ENCODE data around the gene SLC44A2.

DNA sequence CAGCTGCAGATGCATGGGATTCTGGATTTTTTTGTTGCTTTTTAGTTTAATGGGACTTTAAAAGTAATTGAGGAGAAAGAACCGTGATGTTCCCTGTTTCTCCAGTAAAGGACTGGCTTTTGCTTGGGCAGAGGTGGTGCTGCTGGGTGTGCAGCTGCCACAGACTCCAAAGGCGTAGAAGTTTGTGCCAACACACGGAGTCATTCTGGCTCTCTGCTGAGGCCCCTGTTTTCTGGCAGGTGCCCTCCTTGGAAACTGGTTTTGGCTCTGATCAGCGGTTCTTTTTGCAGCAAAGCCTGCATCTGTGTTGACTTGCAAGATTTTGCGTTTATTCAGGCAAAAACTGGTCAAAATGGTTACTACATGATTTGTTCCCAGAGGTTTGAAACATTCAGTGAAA lies 59.9 kb downstream of the SLC44A2 start:
- TF ChIP-seq EZH2 (IDR thresholded peaks at IDR 0.05; ENCODE audit: low read depth, unreplicated experiment) (no peak), EZH2phosphoT487 (IDR thresholded peaks at IDR 0.05; ENCODE audit: unreplicated experiment) (no peak), POLR2AphosphoS5 (IDR thresholded peaks at IDR 0.05; ENCODE audit: low read depth) (no peak), ZNF114 (CRISPR knock-in tag; IDR thresholded peaks at IDR 0.05) (no peak), REST (IDR thresholded peaks at IDR 0.05; ENCODE audit: unreplicated experiment) (no peak), JUNB (IDR thresholded peaks at IDR 0.05; ENCODE audit: unreplicated experiment) (no peak), ZNF331 (CRISPR knock-in tag; IDR thresholded peaks at IDR 0.05; ENCODE audit: low read depth) (no peak), CREB1 (CRISPR knock-in tag; IDR thresholded peaks at IDR 0.05; ENCODE audit: low read depth) (no peak), ZNF462 (CRISPR knock-in tag; IDR thresholded peaks at IDR 0.05) (no peak), NANOG (IDR thresholded peaks at IDR 0.05; ENCODE audit: borderline replicate concordance) (no peak), STAT1 (IDR thresholded peaks at IDR 0.05; ENCODE audit: unreplicated experiment) (no peak)
- TF ChIP-seq, protein P1, sequence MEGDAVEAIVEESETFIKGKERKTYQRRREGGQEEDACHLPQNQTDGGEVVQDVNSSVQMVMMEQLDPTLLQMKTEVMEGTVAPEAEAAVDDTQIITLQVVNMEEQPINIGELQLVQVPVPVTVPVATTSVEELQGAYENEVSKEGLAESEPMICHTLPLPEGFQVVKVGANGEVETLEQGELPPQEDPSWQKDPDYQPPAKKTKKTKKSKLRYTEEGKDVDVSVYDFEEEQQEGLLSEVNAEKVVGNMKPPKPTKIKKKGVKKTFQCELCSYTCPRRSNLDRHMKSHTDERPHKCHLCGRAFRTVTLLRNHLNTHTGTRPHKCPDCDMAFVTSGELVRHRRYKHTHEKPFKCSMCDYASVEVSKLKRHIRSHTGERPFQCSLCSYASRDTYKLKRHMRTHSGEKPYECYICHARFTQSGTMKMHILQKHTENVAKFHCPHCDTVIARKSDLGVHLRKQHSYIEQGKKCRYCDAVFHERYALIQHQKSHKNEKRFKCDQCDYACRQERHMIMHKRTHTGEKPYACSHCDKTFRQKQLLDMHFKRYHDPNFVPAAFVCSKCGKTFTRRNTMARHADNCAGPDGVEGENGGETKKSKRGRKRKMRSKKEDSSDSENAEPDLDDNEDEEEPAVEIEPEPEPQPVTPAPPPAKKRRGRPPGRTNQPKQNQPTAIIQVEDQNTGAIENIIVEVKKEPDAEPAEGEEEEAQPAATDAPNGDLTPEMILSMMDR (conservative IDR thresholded peaks at IDR 0.05; ENCODE audit: low read depth in 2 of 2), result no peak
- TF ChIP-seq, protein P2, sequence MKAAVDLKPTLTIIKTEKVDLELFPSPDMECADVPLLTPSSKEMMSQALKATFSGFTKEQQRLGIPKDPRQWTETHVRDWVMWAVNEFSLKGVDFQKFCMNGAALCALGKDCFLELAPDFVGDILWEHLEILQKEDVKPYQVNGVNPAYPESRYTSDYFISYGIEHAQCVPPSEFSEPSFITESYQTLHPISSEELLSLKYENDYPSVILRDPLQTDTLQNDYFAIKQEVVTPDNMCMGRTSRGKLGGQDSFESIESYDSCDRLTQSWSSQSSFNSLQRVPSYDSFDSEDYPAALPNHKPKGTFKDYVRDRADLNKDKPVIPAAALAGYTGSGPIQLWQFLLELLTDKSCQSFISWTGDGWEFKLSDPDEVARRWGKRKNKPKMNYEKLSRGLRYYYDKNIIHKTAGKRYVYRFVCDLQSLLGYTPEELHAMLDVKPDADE (IDR thresholded peaks at IDR 0.05), result no peak
